ENCODE results near the gene ACHE.

ACHE gene

GRCh38 chr7:100896732-100897608 lies 1.3 kb upstream of the ACHE start:
- DNase-seq (ENCODE audit: low read depth) = no peak

- no peak for DNase-seq (ENCODE audit: low read depth)
These were observed 456 bp upstream of the ACHE start for GRCh38 chr7:100895956-100896731.

- no peak for DNase-seq (ENCODE audit: low read depth)
These were observed 608 bp downstream of the ACHE start for GRCh38 chr7:100894860-100895700.

GRCh38 chr7:100893910-100894721 lies 1.6 kb downstream of the ACHE start:
- no peak for DNase-seq (ENCODE audit: low read depth)

- no peak for DNase-seq (ENCODE audit: low read depth)
These were observed 2.3 kb downstream of the ACHE start for GRCh38 chr7:100893318-100893895.

- DNase-seq (ENCODE audit: low read depth) = no peak
These were observed 3.0 kb downstream of the ACHE start for GRCh38 chr7:100892364-100893317.

- DNase-seq (ENCODE audit: low read depth) = no peak
These were observed 4.0 kb downstream of the ACHE start for GRCh38 chr7:100891568-100892247.

- no peak for DNase-seq (ENCODE audit: low read depth)
These were observed 4.8 kb downstream of the ACHE start for GRCh38 chr7:100890653-100891567.

- DNase-seq (ENCODE audit: low read depth) = no peak
These were observed 6.5 kb downstream of the ACHE start, which contains the start of gene UFSP1 for GRCh38 chr7:100888988-100889750. TSS of gene UFSP1 (minus strand) at chr7:100889715. CDS start at chr7:100889271, 444 bp downstream.

- DNase-seq (ENCODE audit: low read depth) = no peak
These were observed 7.2 kb downstream of the ACHE start for GRCh38 chr7:100888291-100888987.

- no peak for DNase-seq (ENCODE audit: low read depth)
These were observed 8.0 kb downstream of the ACHE start for GRCh38 chr7:100887516-100888290.

- DNase-seq (ENCODE audit: low read depth) = no peak
These were observed 8.7 kb downstream of the ACHE start for GRCh38 chr7:100886936-100887515.

- DNase-seq (ENCODE audit: low read depth) = no peak
These were observed 9.3 kb downstream of the ACHE start for GRCh38 chr7:100886142-100886935.

GRCh38 chr7:100885440-100886141 lies 10.1 kb downstream of the ACHE start:
- no peak for DNase-seq (ENCODE audit: low read depth)

Measured in HS-27A (cell line).